ENCODE results near the gene MAP3K14. TPM values are rescaled to one million over a fixed set of nuclear protein-coding genes. Genes with fewer than 3 reads are reported as not detected.

The MAP3K14 gene
- total RNA-seq, 1 experiment from 2014 or later = 16.4 TPM

DNA sequence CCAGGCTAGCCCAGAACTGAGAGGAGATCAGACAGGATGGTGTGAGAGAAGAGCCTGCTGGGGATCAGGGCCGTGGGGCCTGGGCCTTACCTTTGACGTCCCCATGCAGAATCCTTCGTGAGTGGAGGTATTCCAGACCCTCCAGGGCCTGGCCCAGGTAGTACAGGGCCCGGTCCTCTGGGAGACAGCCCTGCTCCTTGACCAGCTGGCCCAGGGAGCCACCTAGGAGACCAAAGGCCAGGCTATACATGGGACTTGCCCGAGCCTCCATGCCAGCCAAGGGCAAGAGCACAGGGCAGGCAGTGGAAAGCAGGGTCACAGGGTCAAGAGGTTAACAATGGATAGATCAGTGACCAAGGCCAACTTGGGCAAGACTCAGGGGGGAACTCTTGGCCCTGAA is 42.8 kb downstream of the MAP3K14 start:
- intact Hi-C loops (cut with micrococcal nuclease) = no loop called here
- no peaks in the 10 kb centered on the region; the same call in 1 of the 2 replicates for H4K20me1 ChIP-seq (ENCODE audit: insufficient read depth)
- H3K9ac ChIP-seq (ENCODE audit: low read length) = no peak overlapping the region
- POLR2A ChIA-PET = no interaction called here
- H3K4me1 ChIP-seq (ENCODE audit: control insufficient read depth in 1 of 2, insufficient read depth in 2 of 2, low read length in 2 of 2) = peaks cover 10 to 19% of the 10 kb centered on the region in 2 experiments
- no peaks in the 10 kb centered on the region for H3K9me3 ChIP-seq (ENCODE audit: control insufficient read depth in 1 of 2, insufficient read depth in 1 of 2, low read depth in 1 of 2, low read length in 2 of 2)
- DNase-seq (ENCODE audit: low read depth, low spot score) (no peak), ATAC-seq (no peak)
- no peak overlapping the region for H3K4me2 ChIP-seq (ENCODE audit: low read length)
- H3K79me2 ChIP-seq (ENCODE audit: insufficient read depth, low read length) = peaks cover 6% of the 10 kb centered on the region; the same call in 1 of the 2 replicates
- H2AFZ ChIP-seq (ENCODE audit: low read depth, low read length, poor library complexity, severe bottlenecking) = no peak overlapping the region
- no TSS peak for BruUV-seq (replicated peaks)
- no peak for TF ChIP-seq EGR1 (IDR thresholded peaks at IDR 0.05; ENCODE audit: low read depth)
- TF ChIP-seq TCF7L2 (IDR thresholded peaks at IDR 0.05; ENCODE audit: borderline replicate concordance, extremely low read depth, insufficient read depth, insufficient read length) = no peak
- TF ChIP-seq ELF1 (IDR thresholded peaks at IDR 0.05; ENCODE audit: borderline replicate concordance, low read depth) = no peak
- TF ChIP-seq, protein P1, sequence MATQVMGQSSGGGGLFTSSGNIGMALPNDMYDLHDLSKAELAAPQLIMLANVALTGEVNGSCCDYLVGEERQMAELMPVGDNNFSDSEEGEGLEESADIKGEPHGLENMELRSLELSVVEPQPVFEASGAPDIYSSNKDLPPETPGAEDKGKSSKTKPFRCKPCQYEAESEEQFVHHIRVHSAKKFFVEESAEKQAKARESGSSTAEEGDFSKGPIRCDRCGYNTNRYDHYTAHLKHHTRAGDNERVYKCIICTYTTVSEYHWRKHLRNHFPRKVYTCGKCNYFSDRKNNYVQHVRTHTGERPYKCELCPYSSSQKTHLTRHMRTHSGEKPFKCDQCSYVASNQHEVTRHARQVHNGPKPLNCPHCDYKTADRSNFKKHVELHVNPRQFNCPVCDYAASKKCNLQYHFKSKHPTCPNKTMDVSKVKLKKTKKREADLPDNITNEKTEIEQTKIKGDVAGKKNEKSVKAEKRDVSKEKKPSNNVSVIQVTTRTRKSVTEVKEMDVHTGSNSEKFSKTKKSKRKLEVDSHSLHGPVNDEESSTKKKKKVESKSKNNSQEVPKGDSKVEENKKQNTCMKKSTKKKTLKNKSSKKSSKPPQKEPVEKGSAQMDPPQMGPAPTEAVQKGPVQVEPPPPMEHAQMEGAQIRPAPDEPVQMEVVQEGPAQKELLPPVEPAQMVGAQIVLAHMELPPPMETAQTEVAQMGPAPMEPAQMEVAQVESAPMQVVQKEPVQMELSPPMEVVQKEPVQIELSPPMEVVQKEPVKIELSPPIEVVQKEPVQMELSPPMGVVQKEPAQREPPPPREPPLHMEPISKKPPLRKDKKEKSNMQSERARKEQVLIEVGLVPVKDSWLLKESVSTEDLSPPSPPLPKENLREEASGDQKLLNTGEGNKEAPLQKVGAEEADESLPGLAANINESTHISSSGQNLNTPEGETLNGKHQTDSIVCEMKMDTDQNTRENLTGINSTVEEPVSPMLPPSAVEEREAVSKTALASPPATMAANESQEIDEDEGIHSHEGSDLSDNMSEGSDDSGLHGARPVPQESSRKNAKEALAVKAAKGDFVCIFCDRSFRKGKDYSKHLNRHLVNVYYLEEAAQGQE (IDR thresholded peaks at IDR 0.05; ENCODE audit: low read depth) = no peak
- TF ChIP-seq, protein P2, sequence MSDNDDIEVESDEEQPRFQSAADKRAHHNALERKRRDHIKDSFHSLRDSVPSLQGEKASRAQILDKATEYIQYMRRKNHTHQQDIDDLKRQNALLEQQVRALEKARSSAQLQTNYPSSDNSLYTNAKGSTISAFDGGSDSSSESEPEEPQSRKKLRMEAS (IDR thresholded peaks at IDR 0.05) = no peak
- no peak for TF ChIP-seq EZH2phosphoT487 (IDR thresholded peaks at IDR 0.05; ENCODE audit: borderline replicate concordance)
- TF ChIP-seq YY1 (IDR thresholded peaks at IDR 0.05; ENCODE audit: extremely low read depth, insufficient replicate concordance, low read depth, low read length) = no peak
- TF ChIP-seq, protein P3, sequence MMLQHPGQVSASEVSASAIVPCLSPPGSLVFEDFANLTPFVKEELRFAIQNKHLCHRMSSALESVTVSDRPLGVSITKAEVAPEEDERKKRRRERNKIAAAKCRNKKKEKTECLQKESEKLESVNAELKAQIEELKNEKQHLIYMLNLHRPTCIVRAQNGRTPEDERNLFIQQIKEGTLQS (IDR thresholded peaks at IDR 0.05) = no peak
- no peak for TF ChIP-seq JUND (IDR thresholded peaks at IDR 0.05)
- no peak for TF ChIP-seq FOSL1 (IDR thresholded peaks at IDR 0.05; ENCODE audit: low read depth)
- no peak for TF ChIP-seq SRF (IDR thresholded peaks at IDR 0.05; ENCODE audit: low read depth)
- no peak for TF ChIP-seq EZH2 (IDR thresholded peaks at IDR 0.05)
- TF ChIP-seq ZNF274 (IDR thresholded peaks at IDR 0.05; ENCODE audit: low read depth, low read length) = no peak
- TF ChIP-seq POLR2AphosphoS5 (IDR thresholded peaks at IDR 0.05; ENCODE audit: low read depth, low read length) = no peak
- TF ChIP-seq CBX3 (IDR thresholded peaks at IDR 0.05; ENCODE audit: low read depth) = no peak
- TF ChIP-seq CEBPB (IDR thresholded peaks at IDR 0.05; ENCODE audit: low read depth) = no peak
- no peak for TF ChIP-seq POLR2A (IDR thresholded peaks at IDR 0.05; ENCODE audit: borderline replicate concordance, extremely low read depth, insufficient read depth, insufficient read length)
- H3K9me2 ChIP-seq (ENCODE audit: insufficient read depth) = no peaks in the 10 kb centered on the region
- RAD21 ChIA-PET (ENCODE audit: low non-redundant PET in 1 of 2, low total read pairs in 2 of 2, uncharacterized antibody in 2 of 2, unreplicated experiment in 2 of 2) = no interaction called here
- H3K4me3 ChIP-seq (replicated peaks in 1 of 2; ENCODE audit: low read depth in 1 of 2, low read length in 2 of 2) = no peak overlapping the region
- H3K27ac ChIP-seq (ENCODE audit: low read depth, low read length) = no peak overlapping the region
- no peaks in the 10 kb centered on the region for H3K27me3 ChIP-seq (ENCODE audit: insufficient read depth, low read length)
- H3K36me3 ChIP-seq (ENCODE audit: control insufficient read depth in 1 of 2, insufficient read depth in 2 of 2, low read length in 2 of 2) = peaks cover 38 to 40% of the 10 kb centered on the region in 2 experiments
- CTCF ChIA-PET = interaction anchor here (5.5 kb wide), 1 partner anchor 111 kb away, joined by 115 read pairs; no protein-coding TSS in a partner anchor

Data from HCT116 (cell line).